Ovary (tissue), 3 donors: Measurements from ENCODE around the gene SPACA9.

Source experiments
- EP300 ChIP-seq: sonication (generic); formaldehyde crosslinking; IDR thresholded peaks from one replicate; pipeline ENCODE4 v1.6.1; 2017; ENCODE audit warnings: antibody characterized with exemption
- POLR2A ChIP-seq: fragments of 450-650 bp; IDR thresholded peaks from one replicate; pipeline ENCODE4 v1.6.1; 2017; ENCODE audit warnings: antibody characterized with exemption, mild to moderate bottlenecking, moderate library complexity
- TF ChIP-seq, protein P1 (sequence below), 3 donors: fragments of 450-650 bp in 2 of 3; fragments of 200-600 bp in 1 of 3; IDR thresholded peaks; one replicate each; pipeline versions ENCODE4 v1.5.1 to v1.8.0; 2016 to 2022; ENCODE audit warnings: antibody characterized with exemption in 3 of 3, mild to moderate bottlenecking in 1 of 3
- donor health status: DM: no; HTN: no; CAD: no.

DNA sequence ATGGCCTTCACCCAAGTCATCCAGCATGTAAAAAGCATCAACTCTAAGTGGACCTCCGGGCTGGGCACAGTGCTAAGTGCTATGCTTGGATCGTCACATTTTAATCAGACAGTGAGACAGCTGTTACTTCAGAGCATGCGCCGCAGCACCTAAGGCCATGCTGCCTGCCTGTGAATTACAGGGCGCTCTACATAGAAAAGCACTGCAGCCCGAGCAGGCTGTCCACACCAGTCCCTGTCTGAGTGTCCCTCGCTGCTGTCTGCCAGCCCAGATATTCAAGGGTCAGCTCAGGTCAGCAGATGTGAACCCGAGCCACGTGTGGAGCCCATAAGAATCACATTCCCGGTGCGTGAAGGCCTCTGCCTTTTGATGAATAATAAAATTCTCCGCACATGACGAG lies 37.7 kb upstream of the SPACA9 start:
- TF ChIP-seq EP300 (no peak), POLR2A (no peak)
- TF ChIP-seq, protein P1, sequence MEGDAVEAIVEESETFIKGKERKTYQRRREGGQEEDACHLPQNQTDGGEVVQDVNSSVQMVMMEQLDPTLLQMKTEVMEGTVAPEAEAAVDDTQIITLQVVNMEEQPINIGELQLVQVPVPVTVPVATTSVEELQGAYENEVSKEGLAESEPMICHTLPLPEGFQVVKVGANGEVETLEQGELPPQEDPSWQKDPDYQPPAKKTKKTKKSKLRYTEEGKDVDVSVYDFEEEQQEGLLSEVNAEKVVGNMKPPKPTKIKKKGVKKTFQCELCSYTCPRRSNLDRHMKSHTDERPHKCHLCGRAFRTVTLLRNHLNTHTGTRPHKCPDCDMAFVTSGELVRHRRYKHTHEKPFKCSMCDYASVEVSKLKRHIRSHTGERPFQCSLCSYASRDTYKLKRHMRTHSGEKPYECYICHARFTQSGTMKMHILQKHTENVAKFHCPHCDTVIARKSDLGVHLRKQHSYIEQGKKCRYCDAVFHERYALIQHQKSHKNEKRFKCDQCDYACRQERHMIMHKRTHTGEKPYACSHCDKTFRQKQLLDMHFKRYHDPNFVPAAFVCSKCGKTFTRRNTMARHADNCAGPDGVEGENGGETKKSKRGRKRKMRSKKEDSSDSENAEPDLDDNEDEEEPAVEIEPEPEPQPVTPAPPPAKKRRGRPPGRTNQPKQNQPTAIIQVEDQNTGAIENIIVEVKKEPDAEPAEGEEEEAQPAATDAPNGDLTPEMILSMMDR (IDR thresholded peaks at IDR 0.05), result no peak
